ENCODE measurements around the gene BOD1.
A peak's percentile ranks its signal among the peaks of the same experiment; 100 is the strongest.

BOD1 gene

GRCh38 chr5:173640156-173640804 lies 23.8 kb upstream of the BOD1 start:
- H3K4me3 ChIP-seq (ENCODE audit: low read length), result no peak overlapping the region
- H3K9me2 ChIP-seq (replicated peaks; ENCODE audit: control insufficient read depth, low read length), result no peaks in the 10 kb centered on the region
- H3F3A ChIP-seq (ENCODE audit: control insufficient read depth, insufficient read depth), result no peaks in the 10 kb centered on the region
- no peaks in the 10 kb centered on the region for H3K27me3 ChIP-seq (ENCODE audit: control insufficient read depth, low read length)
- H3K4me1 ChIP-seq (ENCODE audit: control insufficient read depth, low read length), result peaks cover 22% of the 10 kb centered on the region
- H3K79me2 ChIP-seq (ENCODE audit: control insufficient read depth, low read length), result no peaks in the 10 kb centered on the region
- no peak overlapping the region for H3K4me2 ChIP-seq (ENCODE audit: low read length)
- H3K36me3 ChIP-seq (ENCODE audit: control insufficient read depth, low read length), result no peaks in the 10 kb centered on the region
- H4K20me1 ChIP-seq (ENCODE audit: control insufficient read depth, insufficient read depth, low read depth, low read length), result no peaks in the 10 kb centered on the region
- no peak overlapping the region for H3K27ac ChIP-seq (ENCODE audit: low read depth, low read length)
- TF ChIP-seq, protein P1, sequence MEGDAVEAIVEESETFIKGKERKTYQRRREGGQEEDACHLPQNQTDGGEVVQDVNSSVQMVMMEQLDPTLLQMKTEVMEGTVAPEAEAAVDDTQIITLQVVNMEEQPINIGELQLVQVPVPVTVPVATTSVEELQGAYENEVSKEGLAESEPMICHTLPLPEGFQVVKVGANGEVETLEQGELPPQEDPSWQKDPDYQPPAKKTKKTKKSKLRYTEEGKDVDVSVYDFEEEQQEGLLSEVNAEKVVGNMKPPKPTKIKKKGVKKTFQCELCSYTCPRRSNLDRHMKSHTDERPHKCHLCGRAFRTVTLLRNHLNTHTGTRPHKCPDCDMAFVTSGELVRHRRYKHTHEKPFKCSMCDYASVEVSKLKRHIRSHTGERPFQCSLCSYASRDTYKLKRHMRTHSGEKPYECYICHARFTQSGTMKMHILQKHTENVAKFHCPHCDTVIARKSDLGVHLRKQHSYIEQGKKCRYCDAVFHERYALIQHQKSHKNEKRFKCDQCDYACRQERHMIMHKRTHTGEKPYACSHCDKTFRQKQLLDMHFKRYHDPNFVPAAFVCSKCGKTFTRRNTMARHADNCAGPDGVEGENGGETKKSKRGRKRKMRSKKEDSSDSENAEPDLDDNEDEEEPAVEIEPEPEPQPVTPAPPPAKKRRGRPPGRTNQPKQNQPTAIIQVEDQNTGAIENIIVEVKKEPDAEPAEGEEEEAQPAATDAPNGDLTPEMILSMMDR (IDR thresholded peaks at IDR 0.05; ENCODE audit: low read depth, low read length, poor library complexity, severe bottlenecking), result peak; percentile 21
- TF ChIP-seq EZH2phosphoT487 (IDR thresholded peaks at IDR 0.05; ENCODE audit: borderline replicate concordance, low read length), result no peak
- no peaks in the 10 kb centered on the region for H3K9me3 ChIP-seq (ENCODE audit: control insufficient read depth, insufficient read depth, low read length)

GRCh38 chr5:173638126-173639040 lies 21.9 kb upstream of the BOD1 start:
- Histone ChIP-seq H3K4me2 (ENCODE audit: low read length) (no peak overlapping the region), H3K36me3 (ENCODE audit: control insufficient read depth, low read length) (no peaks in the 10 kb centered on the region), H3F3A (ENCODE audit: control insufficient read depth, insufficient read depth) (no peaks in the 10 kb centered on the region), H3K9me2 (replicated peaks; ENCODE audit: control insufficient read depth, low read length) (no peaks in the 10 kb centered on the region), H3K4me3 (ENCODE audit: low read length) (no peak overlapping the region), H3K27me3 (ENCODE audit: control insufficient read depth, low read length) (no peaks in the 10 kb centered on the region), H3K4me1 (ENCODE audit: control insufficient read depth, low read length) (peaks cover 5% of the 10 kb centered on the region), H3K27ac (ENCODE audit: low read depth, low read length) (no peak overlapping the region), H4K20me1 (ENCODE audit: control insufficient read depth, insufficient read depth, low read depth, low read length) (no peaks in the 10 kb centered on the region), H3K79me2 (ENCODE audit: control insufficient read depth, low read length) (no peaks in the 10 kb centered on the region), H3K9me3 (ENCODE audit: control insufficient read depth, insufficient read depth, low read length) (no peaks in the 10 kb centered on the region)
- TF ChIP-seq, protein P1 (IDR thresholded peaks at IDR 0.05; ENCODE audit: low read depth, low read length, poor library complexity, severe bottlenecking), result no peak
- no peak for TF ChIP-seq EZH2phosphoT487 (IDR thresholded peaks at IDR 0.05; ENCODE audit: borderline replicate concordance, low read length)

DNA sequence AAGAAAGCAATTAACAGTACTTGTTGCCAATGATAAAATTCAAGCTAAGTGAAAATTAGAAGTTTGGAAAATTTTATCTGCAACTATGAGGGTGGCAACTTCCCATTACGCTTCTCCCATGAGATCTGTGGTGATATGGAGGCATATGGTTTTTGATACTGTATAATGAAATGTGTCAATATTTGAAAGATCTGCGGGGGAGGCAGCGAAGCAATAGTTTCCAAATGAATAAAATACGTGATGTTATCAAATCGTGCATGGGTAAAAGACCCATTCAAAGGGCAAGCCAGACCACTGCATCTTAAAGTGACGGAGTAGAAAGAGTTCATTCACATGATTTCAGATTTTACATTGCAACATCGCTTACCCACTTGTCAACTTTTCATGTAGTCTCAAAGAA lies 20.9 kb upstream of the BOD1 start:
- no peak overlapping the region for H3K27ac ChIP-seq (ENCODE audit: low read depth, low read length)
- H3K4me1 ChIP-seq (ENCODE audit: control insufficient read depth, low read length), result peaks cover 5% of the 10 kb centered on the region
- H3K9me2 ChIP-seq (replicated peaks; ENCODE audit: control insufficient read depth, low read length), result no peaks in the 10 kb centered on the region
- no peak overlapping the region for H3K4me2 ChIP-seq (ENCODE audit: low read length)
- no peak overlapping the region for H3K4me3 ChIP-seq (ENCODE audit: low read length)
- H3F3A ChIP-seq (ENCODE audit: control insufficient read depth, insufficient read depth), result no peaks in the 10 kb centered on the region
- no peaks in the 10 kb centered on the region for H3K36me3 ChIP-seq (ENCODE audit: control insufficient read depth, low read length)
- no peaks in the 10 kb centered on the region for H3K27me3 ChIP-seq (ENCODE audit: control insufficient read depth, low read length)
- H3K9me3 ChIP-seq (ENCODE audit: control insufficient read depth, insufficient read depth, low read length), result no peaks in the 10 kb centered on the region
- no peaks in the 10 kb centered on the region for H4K20me1 ChIP-seq (ENCODE audit: control insufficient read depth, insufficient read depth, low read depth, low read length)
- no peaks in the 10 kb centered on the region for H3K79me2 ChIP-seq (ENCODE audit: control insufficient read depth, low read length)
- no peak for TF ChIP-seq EZH2phosphoT487 (IDR thresholded peaks at IDR 0.05; ENCODE audit: borderline replicate concordance, low read length)
- TF ChIP-seq, protein P1 (IDR thresholded peaks at IDR 0.05; ENCODE audit: low read depth, low read length, poor library complexity, severe bottlenecking), result no peak
